Brain pericyte (primary cell): ENCODE results near the gene LRRC70.

ENCODE experiments used
- DNase-seq: peaks from one replicate; pipeline ENCODE4 v3.0.0-alpha.2; 2012; ENCODE audit warnings: low read depth, low spot score

Gene LRRC70

DNA sequence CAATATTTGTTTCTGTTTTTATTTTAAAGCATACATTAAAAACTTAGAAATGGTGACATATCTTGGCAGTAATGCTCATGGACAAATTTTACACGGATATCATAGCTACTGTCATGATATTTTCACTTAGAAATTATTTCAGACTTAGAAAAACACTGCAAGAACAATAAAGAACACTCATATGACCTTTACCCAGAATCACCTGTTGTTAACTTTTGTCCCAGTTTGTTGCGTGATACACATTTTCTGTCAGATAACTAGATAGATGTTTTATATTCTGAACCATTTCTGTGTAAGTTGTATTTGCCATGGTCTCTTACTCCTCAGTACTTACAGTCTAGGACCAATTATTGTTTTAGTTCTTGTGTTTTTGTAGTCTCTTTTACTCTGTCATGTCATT lies 3.6 kb upstream of the LRRC70 start:
- DNase-seq: no peak

DNA sequence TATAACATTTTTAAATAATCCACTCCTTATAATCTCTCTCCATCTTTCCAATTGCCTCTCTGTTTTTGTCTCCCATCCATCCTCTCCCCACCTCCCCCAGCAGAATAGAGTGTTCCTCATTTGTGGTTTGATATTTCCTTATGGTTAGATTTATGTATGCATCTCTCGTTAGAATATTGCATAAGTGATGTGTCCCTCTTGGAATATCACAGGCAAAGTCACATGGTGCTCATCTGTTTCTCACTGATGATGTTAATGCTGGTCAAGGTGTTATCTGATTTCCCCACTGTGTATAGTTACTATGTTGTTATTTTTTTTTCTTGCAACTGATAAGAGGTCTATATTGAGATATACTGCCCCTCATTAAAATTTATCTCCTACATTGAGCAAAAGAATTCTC lies 3.1 kb upstream of the LRRC70 start:
- DNase-seq: no peak

DNA sequence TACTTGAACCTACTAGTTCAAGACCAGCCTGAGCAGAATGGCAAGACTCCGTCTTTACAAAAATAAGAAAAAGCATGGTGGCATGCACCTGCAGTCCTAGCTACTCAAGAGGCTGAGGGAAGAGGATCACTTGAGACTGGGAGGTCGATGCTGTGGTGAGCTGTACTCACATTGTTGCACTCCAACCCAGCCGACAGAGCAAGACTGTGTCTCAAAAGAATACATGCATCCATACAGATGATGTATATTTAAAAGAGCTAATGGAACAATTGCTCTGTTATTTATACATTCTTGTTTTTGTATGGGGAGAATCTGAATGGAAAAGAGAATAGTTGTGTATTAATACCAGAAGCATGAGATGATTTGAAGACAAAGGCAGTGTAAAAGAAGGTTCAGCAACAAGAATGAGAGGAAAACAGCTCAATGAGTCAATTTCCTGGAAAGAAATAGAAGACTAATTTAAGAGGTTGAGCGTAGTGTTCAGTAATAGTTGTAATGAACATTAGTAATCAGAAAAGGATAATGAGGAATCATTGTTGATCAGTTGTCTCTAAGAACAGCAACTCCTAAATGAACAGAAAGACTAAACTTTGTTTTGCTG lies 1.9 kb upstream of the LRRC70 start:
- DNase-seq: no peak

DNA sequence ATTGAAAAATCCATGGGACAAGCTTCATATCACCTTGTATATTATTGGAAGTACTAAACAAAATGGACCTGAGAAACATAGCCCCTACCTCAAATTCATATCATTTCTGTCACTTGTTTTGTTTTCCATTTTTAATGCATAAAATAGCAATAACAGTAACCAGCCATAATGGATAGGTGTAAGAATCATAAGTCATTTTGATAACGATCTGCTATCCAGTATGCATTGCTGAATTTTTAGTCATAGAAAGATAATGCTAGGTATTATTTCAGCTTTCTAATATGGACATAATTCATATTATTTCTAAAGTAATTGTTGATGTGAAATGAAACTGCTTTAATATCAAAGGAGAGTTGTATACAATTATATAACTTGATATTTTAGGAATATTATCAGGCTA lies 1.1 kb upstream of the LRRC70 start:
- DNase-seq: no peak

DNA sequence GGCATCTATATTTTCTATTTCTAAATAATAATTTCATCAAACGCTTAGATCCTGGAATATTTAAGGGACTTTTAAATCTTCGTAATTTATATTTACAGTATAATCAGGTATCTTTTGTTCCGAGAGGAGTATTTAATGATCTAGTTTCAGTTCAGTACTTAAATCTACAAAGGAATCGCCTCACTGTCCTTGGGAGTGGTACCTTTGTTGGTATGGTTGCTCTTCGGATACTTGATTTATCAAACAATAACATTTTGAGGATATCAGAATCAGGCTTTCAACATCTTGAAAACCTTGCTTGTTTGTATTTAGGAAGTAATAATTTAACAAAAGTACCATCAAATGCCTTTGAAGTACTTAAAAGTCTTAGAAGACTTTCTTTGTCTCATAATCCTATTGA lies 1.1 kb downstream of the LRRC70 start:
- no peak for DNase-seq

DNA sequence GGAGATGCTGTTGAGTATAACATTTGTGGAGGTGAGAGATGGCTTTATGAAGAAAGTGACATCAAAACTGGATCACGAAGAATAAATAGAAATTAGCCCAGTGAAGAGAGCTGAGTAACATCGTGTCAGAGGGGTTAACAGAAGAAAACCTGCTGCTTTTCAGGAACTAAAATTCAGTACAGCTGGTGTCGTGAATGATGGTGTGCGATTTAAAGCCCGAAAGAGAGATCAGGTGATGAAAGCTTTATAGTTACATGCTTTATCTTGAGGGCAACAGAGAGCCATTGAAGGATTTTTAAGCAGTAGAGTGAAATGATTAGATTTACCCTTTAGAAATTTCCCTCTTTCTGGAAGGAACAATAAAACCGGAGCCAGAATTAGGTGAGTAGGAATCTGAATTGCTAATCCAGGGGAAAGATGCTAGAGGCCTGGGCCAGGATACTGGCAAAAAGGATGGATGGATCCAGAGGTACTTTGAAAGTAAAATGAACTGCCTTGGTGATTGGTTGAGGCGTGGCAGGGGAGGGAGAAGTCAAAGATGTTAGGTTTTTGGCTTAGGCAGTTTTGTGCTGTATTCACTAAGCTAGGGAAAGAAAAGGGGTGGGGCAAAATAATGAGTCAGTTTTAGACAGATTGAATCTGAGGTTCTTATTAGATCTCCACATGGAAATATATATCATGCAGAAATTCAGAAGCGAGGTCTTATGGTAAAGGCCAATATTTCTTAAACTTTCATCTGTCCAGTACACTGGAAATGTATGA lies 3.4 kb downstream of the LRRC70 start:
- DNase-seq: no peak

DNA sequence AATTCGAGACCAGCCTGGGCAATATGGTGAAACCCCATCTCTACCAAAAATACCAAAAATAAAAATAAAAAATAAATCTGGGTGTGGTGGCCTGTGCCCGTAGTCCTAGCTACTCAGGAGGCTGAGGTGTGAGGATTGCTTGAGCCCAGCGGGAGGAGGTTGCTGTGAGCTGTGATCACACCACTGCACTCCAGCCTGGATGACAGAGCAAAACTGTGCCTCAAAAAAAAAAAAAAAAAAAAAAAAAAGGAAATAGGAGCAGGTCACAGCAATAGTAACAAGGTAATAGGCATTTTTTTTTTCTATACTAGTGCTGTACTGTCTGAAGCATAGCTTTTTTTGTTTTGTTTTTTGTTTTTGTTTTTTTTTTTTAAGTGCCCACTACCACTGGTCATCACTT lies 5.8 kb downstream of the LRRC70 start:
- DNase-seq: no peak

DNA sequence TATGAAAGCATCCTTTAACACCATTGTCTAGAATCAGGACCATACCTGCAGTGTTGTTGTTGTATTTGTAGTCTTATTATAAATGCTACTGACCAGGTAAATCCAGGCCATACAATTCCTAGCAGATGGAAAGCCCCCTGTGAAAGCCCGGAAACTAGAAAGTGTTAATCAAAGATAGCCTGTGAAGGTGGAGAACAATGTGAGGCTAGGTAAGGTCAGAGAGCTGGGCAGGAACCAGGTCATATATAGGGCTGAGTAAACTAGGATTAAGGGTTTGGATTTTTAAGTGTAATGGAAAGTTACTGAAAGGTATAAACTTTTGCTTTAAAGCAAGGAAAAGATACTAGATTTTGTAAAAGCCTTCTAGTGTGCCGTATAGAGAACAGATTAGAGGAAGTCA lies 6.7 kb downstream of the LRRC70 start:
- DNase-seq: no peak

DNA sequence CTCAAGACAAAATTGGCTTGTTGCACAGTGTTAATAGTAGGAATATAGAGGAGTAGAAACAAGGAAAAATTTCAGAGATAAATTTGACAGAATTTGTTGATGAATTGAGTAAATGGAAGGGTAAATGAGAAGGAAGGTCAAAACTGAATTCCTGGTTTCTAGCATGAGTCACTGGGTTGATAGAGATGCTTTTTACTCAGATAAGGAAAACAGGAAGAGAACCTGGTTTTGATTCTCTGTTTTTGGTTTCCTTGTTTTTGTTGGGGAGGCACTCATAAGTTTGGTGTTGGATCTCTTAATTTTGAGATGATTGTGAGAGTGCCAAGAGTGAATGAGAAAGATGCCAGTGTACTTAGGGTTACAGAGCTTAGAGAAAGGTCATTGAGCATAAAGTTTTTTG lies 7.1 kb downstream of the LRRC70 start:
- no peak for DNase-seq

DNA sequence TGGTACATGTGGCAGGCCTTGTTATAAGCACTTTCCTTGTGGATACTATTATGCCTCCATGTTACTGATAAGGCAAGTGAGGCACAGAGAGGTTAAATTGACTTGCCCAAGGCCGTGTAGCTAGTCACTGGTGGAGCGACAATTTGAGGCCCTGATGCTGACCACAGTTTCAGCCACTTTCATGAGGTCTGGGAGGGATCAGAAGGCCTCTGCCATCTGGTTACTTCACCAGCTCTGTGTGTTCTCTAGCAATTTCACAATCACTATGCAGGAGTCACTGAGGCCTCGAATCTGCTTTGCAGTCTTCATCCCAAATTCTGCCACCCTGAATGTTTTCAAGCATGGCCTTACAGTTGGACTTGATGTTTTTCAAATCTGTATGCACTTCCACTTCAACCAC lies 9.1 kb downstream of the LRRC70 start:
- no peak for DNase-seq

DNA sequence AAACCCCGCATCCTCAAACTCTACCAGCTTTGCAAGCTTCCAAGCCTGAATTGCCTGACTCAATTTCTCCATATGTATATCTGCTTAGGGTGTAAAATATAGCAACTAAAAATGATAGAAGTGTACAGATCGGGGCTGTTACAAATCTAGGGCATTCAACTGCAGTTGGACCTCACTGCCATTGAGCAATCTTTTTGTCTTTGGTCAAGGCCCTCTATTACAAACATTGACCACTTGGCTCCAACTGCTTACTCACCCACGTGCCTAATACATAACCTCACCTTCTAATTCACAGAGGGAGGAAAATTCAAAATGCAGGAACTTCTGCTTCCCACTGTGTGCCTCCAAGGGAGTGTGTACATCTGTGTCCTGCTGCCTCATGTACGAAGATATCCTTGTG lies 10.0 kb downstream of the LRRC70 start:
- no peak for DNase-seq

DNA sequence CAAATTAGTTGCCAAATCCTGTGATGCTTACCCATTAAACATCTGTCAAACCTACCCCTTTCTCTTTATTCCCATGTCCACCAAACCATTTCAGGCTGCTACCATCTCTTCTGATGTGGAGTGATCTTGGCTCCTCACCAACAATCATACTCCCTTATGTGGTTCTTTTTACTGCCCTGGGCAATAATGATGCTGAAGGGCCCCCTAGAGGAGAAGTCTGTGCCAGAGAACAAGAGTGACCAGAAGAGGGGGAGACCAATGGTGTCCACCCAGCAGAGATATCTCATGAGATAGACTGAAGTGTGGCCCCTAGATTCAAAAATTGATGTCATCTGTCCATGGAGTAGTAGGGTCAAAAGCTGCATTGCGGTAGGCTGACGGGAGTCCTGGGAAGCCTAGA lies 10.9 kb downstream of the LRRC70 start:
- DNase-seq: no peak

DNA sequence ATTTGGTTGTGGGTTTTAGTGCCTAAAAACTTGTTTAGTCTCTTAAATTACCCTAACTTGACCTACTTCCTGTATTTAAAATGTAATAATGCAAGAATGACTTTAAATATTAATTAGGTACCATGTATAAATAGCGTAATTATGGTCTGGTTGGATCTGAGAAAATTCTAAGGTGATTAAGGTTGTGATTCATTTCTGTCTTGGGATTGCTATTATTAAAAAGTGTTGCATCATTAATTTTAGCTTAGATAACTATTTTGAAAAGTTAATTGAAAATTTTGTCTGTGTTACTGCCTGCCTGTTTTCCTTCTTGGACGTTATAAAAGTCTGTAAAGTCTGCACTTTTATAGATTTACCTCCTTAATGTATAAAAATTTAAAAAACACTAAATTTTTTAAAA lies 11.8 kb downstream of the LRRC70 start:
- DNase-seq: no peak

DNA sequence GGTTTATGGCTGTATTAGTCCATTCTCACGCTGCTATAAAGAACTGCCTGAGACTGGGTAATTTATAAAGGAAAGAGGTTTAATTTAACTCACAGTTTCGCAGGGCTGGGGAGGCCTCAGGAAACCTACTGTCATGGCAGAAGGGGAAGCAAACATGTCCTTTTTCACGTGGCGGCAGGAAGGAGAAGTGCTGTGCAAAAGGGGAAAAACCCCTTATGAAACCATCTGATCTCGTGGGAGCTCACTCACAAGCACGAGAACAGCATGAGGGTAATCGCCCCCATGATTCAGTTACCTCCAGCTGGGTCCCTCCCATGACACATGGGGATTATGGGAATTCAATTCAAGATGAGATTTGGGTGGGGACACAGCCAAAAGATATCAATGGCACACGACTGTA lies 13.9 kb downstream of the LRRC70 start:
- DNase-seq: no peak

DNA sequence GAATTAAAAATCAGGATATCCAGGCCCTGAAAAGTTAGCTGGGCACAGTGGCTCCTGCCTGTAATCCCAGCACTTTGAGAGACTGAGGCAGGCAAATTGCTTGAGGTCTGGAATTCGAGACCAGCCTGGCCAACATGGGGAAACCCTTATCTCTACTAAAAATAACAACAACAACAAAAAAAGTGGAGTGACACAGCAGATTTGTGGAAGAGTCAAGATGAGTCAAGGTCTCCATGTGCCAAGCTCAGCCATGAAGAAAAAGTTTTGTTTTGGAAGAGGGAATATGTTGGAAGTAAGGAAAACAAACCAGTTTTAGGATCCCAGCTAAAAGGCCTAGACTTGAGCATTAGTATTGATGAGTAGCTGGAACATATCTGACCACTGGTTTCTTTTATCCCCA lies 14.7 kb downstream of the LRRC70 start:
- no peak for DNase-seq

DNA sequence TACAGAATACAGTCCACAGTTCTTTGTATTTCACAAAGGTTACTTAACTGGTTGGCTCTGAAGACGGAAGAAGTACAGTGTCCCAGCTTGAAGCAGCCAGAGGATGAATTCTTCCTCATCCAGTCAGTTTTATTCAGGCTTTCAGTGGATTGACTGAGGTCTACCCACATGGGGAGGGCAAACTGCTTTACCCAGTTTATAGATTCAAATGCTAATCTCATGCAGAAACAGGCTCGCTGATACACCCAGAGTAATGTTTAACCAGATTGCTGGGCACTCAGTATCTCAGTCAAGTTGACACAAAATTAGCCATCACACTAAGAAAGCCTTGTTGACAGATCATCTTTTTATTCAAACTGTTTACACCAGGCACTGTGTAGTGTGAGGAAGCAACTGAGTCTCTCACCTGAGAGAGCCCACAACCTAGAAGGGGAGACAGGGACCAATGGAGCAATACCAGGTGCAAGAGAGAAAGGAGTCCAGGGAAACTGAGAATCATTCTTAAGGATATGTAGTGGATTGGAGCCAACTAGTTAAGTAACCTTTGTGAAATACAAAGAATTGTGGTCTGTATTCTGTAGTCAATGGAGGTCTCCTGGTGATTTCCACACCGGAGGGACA lies 15.9 kb downstream of the LRRC70 start:
- DNase-seq: no peak

DNA sequence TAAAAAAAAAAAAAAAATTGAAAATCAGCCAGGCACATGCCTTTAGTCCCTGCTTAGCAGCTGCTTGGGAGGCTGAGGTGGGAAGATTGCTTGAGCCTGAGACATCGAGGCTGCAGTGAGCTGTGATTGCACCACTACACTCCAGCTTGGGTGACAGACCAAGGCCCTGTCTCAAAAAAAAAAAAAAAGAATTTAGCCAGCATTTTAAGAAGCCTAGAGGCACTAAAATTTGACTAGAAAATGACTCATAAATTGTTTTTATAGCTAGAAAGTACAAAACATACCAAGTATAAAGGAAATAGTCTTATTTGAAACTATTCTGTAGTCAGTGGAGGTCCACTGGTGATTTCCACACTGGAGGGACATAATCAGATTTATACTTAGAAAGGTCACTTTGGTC lies 17.5 kb downstream of the LRRC70 start:
- DNase-seq: no peak

DNA sequence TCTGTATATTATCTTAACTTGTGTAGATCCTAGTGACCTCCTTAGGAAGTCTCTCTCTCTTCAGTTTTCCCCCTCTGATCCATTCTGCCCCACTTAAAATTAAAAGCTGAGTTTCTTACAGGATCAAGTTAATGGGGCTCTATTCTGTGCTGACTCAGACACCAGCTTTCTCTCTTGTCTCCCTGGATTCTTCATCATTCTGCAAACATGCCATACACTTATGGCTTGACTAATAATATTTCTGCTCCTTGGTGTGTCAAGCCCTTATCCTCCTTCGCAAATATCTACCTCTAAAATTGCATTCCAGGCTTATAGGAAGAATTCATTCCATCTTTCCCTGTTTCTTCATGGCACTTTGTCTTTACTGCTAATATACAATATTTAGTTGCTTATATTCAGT lies 18.1 kb downstream of the LRRC70 start:
- DNase-seq: no peak

DNA sequence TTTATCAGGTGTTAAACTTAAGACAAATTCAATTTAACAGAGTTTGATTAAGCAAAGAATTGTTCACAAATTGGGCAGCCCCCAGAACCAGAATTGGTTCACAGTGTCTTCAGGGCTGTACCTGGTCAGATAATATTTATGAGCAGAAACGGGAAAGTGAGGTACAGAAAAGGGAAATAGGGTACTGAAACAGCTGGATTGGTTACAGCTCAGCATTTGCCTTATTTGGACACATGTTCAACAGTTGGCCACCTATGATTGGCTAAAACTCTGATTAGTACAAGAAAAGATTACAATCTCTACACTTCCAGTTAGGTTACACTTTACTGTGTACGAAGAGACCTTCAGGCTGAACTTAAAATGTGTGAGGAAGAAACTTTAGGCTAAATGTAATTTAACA lies 18.7 kb downstream of the LRRC70 start:
- DNase-seq: no peak

DNA sequence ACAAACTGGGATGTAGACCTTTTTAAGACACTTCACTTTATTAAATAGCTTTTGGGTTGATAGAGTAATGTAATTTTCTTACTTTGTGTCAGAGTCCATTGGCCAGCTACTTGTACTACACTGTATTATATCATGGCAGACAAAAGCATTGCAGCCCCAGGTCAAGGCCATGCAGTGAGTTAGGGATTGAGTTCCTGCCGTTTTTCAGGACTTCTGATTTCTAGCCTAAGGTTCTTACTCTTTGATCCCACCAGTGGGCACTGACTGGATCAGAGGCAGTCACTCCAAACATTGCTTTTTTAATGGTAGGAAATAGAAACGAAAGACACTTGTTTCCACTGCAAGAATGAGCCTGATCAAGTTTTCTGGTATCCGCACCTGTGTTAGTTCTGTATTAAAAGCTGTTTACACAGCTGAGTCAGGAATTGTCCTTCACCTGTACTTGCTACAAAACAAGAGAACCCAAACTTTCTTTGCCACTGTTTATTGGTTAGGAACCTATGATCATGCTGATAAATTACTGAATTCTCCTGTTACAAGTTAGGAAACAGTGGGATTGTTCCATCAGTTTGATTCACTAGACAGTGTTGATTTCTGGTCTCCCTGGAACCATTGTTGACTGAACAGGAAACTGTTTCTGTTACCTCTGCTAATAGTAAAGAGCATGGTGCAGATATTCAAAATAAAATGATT lies 22.1 kb downstream of the LRRC70 start:
- DNase-seq: no peak

DNA sequence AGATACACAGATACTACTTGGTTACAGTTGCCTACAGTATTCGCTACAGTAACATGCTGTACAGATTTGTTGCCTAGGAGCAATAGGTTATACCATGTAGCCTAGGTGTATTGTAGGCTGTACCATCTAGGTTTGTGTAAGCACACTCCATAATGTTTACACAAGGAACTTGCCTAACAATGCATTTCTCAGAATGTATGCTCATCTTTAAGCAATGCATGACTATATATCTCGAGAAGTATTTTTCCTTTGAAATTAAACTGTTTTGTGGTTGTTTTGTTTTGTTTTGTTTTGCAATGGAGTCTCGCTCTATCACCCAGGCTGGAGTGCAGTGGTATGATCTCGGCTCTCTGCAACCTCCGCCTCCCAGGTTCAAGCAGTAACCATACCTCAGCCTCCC lies 25.3 kb downstream of the LRRC70 start:
- no peak for DNase-seq

DNA sequence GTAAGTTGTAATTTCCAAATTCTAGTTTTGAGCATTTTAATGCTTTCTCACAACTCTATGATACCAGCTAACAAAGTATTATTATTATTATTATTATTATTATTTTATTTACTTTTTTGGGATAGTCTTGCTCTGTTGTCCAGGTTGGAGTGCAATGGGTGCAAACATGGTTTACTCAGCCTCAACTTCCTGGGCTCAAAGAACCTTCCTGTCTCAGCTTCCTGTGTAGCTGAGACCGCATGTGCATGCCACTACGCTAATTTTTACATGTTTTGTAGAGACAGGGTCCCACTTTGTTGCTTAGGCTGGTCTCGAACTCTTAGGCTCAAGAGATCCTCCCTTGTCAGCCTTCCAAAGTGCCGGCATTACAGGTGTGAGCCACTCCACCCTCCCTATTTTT lies 27.0 kb downstream of the LRRC70 start:
- DNase-seq: no peak

DNA sequence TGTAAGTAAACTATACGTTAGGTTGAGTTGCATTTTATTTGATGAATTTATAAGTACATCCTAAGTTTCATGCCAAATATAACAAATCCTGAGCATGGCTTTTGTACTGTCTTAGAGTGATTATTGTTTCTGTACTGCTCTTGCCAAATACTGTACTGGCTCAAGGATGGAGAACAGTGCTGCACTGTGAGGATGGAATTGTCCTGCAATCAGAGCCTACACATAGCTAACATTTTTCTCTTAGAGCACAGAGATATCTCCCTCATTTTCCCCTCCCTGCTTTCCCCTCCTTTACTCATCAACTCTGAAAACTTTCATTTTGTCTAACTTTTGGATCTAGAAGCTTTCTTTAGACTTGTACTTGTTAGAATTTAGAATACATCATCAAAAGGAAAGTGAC lies 28.3 kb downstream of the LRRC70 start:
- DNase-seq: no peak
